Right cardiac atrium (tissue), 5 donors: ENCODE data around the gene SAP25. TPM values are rescaled to one million over a fixed set of nuclear protein-coding genes. Genes with fewer than 3 reads are reported as not detected.
"Not testable (repeated sequence)": the region's sequence is repeated elsewhere in the genome, so short reads cannot be mapped to it uniquely, and the experiment has no call there.

Experiments used
- ATAC-seq, 2 donors: fragments of 200-7000 bp; cut with Tn5 transposase; one replicate each; pipeline versions ENCODE4 v1.8.0 to v1.9.1; 2020; ENCODE audit warnings: moderate library complexity in 2 of 2, mild to moderate bottlenecking in 1 of 2
- DNase-seq, 3 donors: peaks; one replicate each; pipeline ENCODE4 v3.0.0-alpha.2; 2020
- H3K27ac ChIP-seq: one replicate; pipeline ENCODE4 v1.5.1; 2013; ENCODE audit warnings: mild to moderate bottlenecking, low read length, control low read depth, moderate library complexity
- H3K27me3 ChIP-seq: one replicate; pipeline ENCODE4 v1.6.1; 2013; ENCODE audit not compliant: control insufficient read depth, insufficient read depth
- H3K4me1 ChIP-seq: one replicate; pipeline ENCODE4 v1.6.1; 2013; ENCODE audit warnings: low read length; ENCODE audit not compliant: control insufficient read depth, insufficient read depth
- H3K4me3 ChIP-seq: one replicate; pipeline ENCODE4 v1.5.1; 2013; ENCODE audit warnings: low read length, control low read depth
- H3K9me3 ChIP-seq: one replicate; pipeline ENCODE4 v1.6.1; 2013; ENCODE audit warnings: low read length; ENCODE audit not compliant: control insufficient read depth
- WGBS: extraction: QIAGEN DNeasy Blood & Tissue Kit; methylation state at CpG from one replicate; pipeline ENCODE4 v1.1.7; 2013; 5-methylcytosine and 5-hydroxymethylcytosine counted together
- intact Hi-C, 4 donors: fragments of 100-400 bp; cut with DNase I; formaldehyde crosslinking; loops; one replicate each; pipeline versions ENCODE4 v1.11.0 to v1.14.0; 2022 to 2023
- polyA plus RNA-seq: library from polyadenylated mRNA; stranded (reverse); fragments of 200-250 nt; gene quantifications from one replicate; pipeline ENCODE4 v1.2.3, GENCODE V29; 2013
- total RNA-seq, 4 donors: library from RNA; stranded (reverse); fragmentation: NEBNext Ultra II Directional; extraction: Animal tissue kit (Norgen Biotek cat#: 25700); gene quantifications; one replicate each; pipeline ENCODE4 v1.2.1, GENCODE V29; 2021
- donor health status: healthy with polysubstance abuse.
- donor health status: DM: no; HTN: yes; CAD: no.
- donor health status: DM: no; HTN: no; CAD: no.
- donor health status: DM: no; HTN: yes; CAD: no; lungs with severe emphysema.
- donor health status: DM: yes; HTN: yes; CAD: no.

The SAP25 gene
- total and polyA plus RNA-seq, 5 donors: 0.79 to 1.4 (median 1.1) TPM; not detected in 1

- ATAC-seq, DNase-seq, H3K4me1 ChIP-seq, H3K27me3 ChIP-seq, H3K27ac ChIP-seq, H3K4me3 ChIP-seq, H3K9me3 ChIP-seq, intact Hi-C loops: not testable (repeated sequence)
- WGBS: 85% methylated on average over 12 of the region's 12 CpGs
Measured at GRCh38 chr7:100528108-100528866, 45.4 kb downstream of the SAP25 start.

- H3K27ac ChIP-seq, intact Hi-C loops, H3K4me3 ChIP-seq, H3K4me1 ChIP-seq, H3K9me3 ChIP-seq, ATAC-seq, H3K27me3 ChIP-seq: not testable (repeated sequence)
- 94% methylated on average over 27 of the region's 34 CpGs for WGBS
- peak in 1 of 3 donors; percentile 63 for DNase-seq
Measured at GRCh38 chr7:100523192-100523591, 50.5 kb downstream of the SAP25 start.

Other genes starting within 250 kb of the SAP25 start
- gene PILRB, start 215.8 kb downstream of the SAP25 start, total RNA-seq: 10 to 100 TPM; 13.2 to 15.6 (median 13.7) TPM
- gene PILRB, start 215.8 kb downstream of the SAP25 start, polyA plus RNA-seq: 18.1 TPM
- 1 to 10 TPM; 3.9 to 5.3 (median 4.9) TPM for gene PILRA, start 200.4 kb downstream of the SAP25 start, total RNA-seq
- gene PILRA, start 200.4 kb downstream of the SAP25 start, polyA plus RNA-seq: 2.3 TPM
- gene ZCWPW1, start 145.2 kb downstream of the SAP25 start, total RNA-seq: 1 to 10 TPM; 3.5 to 5.3 (median 4.4) TPM
- gene ZCWPW1, start 145.2 kb downstream of the SAP25 start, polyA plus RNA-seq: 4.9 TPM
- 10 to 100 TPM; 18.7 to 24.6 (median 23.2) TPM for gene MEPCE, start 144.1 kb downstream of the SAP25 start, total RNA-seq
- 20.4 TPM for gene MEPCE, start 144.1 kb downstream of the SAP25 start, polyA plus RNA-seq
- 10 to 100 TPM; 14.8 to 17.7 (median 16.5) TPM for gene PPP1R35, start 137.4 kb downstream of the SAP25 start, total RNA-seq
- 20.3 TPM for gene PPP1R35, start 137.4 kb downstream of the SAP25 start, polyA plus RNA-seq
- under 1 TPM in 1 of 4 donors, not detected in 3; 0.44 TPM for gene SPACDR, start 109.6 kb downstream of the SAP25 start, total RNA-seq
- gene SPACDR, start 109.6 kb downstream of the SAP25 start, polyA plus RNA-seq: 0.11 TPM
- gene TSC22D4, start 94.7 kb downstream of the SAP25 start, total RNA-seq: 10 to 100 TPM; 36.7 to 63.6 (median 48.6) TPM
- 61.2 TPM for gene TSC22D4, start 94.7 kb downstream of the SAP25 start, polyA plus RNA-seq
- 1 to 10 TPM in 1 of 4 donors, under 1 TPM in 3; 0.39 to 1.1 (median 0.65) TPM for gene NYAP1, start 90.0 kb downstream of the SAP25 start, total RNA-seq
- 0.79 TPM for gene NYAP1, start 90.0 kb downstream of the SAP25 start, polyA plus RNA-seq
- 10 to 100 TPM; 18.4 to 26.3 (median 23.1) TPM for gene AGFG2, start 34.7 kb downstream of the SAP25 start, total RNA-seq
- 17.3 TPM for gene AGFG2, start 34.7 kb downstream of the SAP25 start, polyA plus RNA-seq
- 10 to 100 TPM; 29.0 to 36.0 (median 32.4) TPM for gene LRCH4, start 12.2 kb upstream of the SAP25 start, total RNA-seq
- 33.4 TPM for gene LRCH4, start 12.2 kb upstream of the SAP25 start, polyA plus RNA-seq
- gene FBXO24, start 12.4 kb upstream of the SAP25 start, total RNA-seq: 1 to 10 TPM in 1 of 4 donors, under 1 TPM in 2, not detected in 1; 0.74 to 1.0 (median 0.76) TPM
- gene FBXO24, start 12.4 kb upstream of the SAP25 start, polyA plus RNA-seq: 0.27 TPM
- 10 to 100 TPM; 44.0 to 81.7 (median 57.4) TPM for gene PCOLCE, start 28.5 kb upstream of the SAP25 start, total RNA-seq
- gene PCOLCE, start 28.5 kb upstream of the SAP25 start, polyA plus RNA-seq: 41.2 TPM
- 10 to 100 TPM; 11.1 to 13.7 (median 11.9) TPM for gene MOSPD3, start 38.6 kb upstream of the SAP25 start, total RNA-seq
- 13.8 TPM for gene MOSPD3, start 38.6 kb upstream of the SAP25 start, polyA plus RNA-seq
- gene TFR2, start 67.7 kb upstream of the SAP25 start, total RNA-seq: under 1 TPM in 3 of 4 donors, not detected in 1; 0.25 to 0.41 (median 0.26) TPM
- 0.14 TPM for gene TFR2, start 67.7 kb upstream of the SAP25 start, polyA plus RNA-seq
- not detected for gene ACTL6B, start 82.5 kb upstream of the SAP25 start, total RNA-seq
- not detected for gene ACTL6B, start 82.5 kb upstream of the SAP25 start, polyA plus RNA-seq
- gene GNB2, start 99.8 kb upstream of the SAP25 start, total RNA-seq: 100 to 1,000 TPM; 128 to 160 (median 132) TPM
- 115 TPM for gene GNB2, start 99.8 kb upstream of the SAP25 start, polyA plus RNA-seq
- 10 to 100 TPM; 26.7 to 39.6 (median 32.7) TPM for gene GIGYF1, start 120.3 kb upstream of the SAP25 start, total RNA-seq
- gene GIGYF1, start 120.3 kb upstream of the SAP25 start, polyA plus RNA-seq: 26.2 TPM
- gene POP7, start 132.2 kb upstream of the SAP25 start, total RNA-seq: 10 to 100 TPM; 21.4 to 26.4 (median 24.2) TPM
- gene POP7, start 132.2 kb upstream of the SAP25 start, polyA plus RNA-seq: 37.2 TPM
- gene EPO, start 146.6 kb upstream of the SAP25 start, total RNA-seq: not detected
- gene EPO, start 146.6 kb upstream of the SAP25 start, polyA plus RNA-seq: not detected
- gene ZAN, start 159.7 kb upstream of the SAP25 start, total RNA-seq: not detected
- not detected for gene ZAN, start 159.7 kb upstream of the SAP25 start, polyA plus RNA-seq